ENCODE data around the gene FAM181A. TPM values are rescaled to one million over a fixed set of nuclear protein-coding genes. Genes with fewer than 3 reads are reported as not detected.

Gene FAM181A
- total and polyA plus RNA-seq, 2 of the 4 experiments (the other 2 are of a cell fraction), result not detected

GRCh38 chr14:93912782-93913181 is 14.4 kb upstream of the FAM181A start:
- dilution Hi-C loops (cut with HindIII; ENCODE audit: low sequenced_read_pairs, unreplicated experiment), result no loop called here
- no peak overlapping the region for H3K56ac ChIP-seq (ENCODE audit: extremely low read depth, insufficient read depth, low read length)
- TF ChIP-seq MAZ (IDR thresholded peaks at IDR 0.05; ENCODE audit: borderline replicate concordance, low read depth, low read length) (no peak), CTCF (conservative IDR thresholded peaks at IDR 0.05; ENCODE audit: low read depth, low read length) (no peak), MXI1 (IDR thresholded peaks at IDR 0.05; ENCODE audit: borderline replicate concordance, low read depth, low read length) (no peak), FOS (IDR thresholded peaks at IDR 0.05; ENCODE audit: low read depth, low read length) (no peak), ELK1 (IDR thresholded peaks at IDR 0.05; ENCODE audit: borderline replicate concordance, low read depth, low read length) (no peak), CEBPB (IDR thresholded peaks at IDR 0.05; ENCODE audit: low read depth, low read length) (no peak), CHD1 (IDR thresholded peaks at IDR 0.05; ENCODE audit: low read depth, low read length) (no peak), RCOR1 (IDR thresholded peaks at IDR 0.05; ENCODE audit: insufficient replicate concordance, low read length) (no peak), BHLHE40 (IDR thresholded peaks at IDR 0.05; ENCODE audit: low read depth, low read length) (no peak), RFX5 (IDR thresholded peaks at IDR 0.05; ENCODE audit: low read depth, low read length) (no peak), RAD21 (IDR thresholded peaks at IDR 0.05; ENCODE audit: low read length) (no peak), POLR2A (IDR thresholded peaks at IDR 0.05; ENCODE audit: low read depth, low read length) (no peak), NFE2L2 (IDR thresholded peaks at IDR 0.05; ENCODE audit: low read depth, low read length) (no peak), SMC3 (IDR thresholded peaks at IDR 0.05; ENCODE audit: low read depth, low read length) (no peak), MAFK (IDR thresholded peaks at IDR 0.05; ENCODE audit: low read depth, low read length) (no peak)
- TF ChIP-seq, protein P1, sequence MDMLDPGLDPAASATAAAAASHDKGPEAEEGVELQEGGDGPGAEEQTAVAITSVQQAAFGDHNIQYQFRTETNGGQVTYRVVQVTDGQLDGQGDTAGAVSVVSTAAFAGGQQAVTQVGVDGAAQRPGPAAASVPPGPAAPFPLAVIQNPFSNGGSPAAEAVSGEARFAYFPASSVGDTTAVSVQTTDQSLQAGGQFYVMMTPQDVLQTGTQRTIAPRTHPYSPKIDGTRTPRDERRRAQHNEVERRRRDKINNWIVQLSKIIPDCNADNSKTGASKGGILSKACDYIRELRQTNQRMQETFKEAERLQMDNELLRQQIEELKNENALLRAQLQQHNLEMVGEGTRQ (IDR thresholded peaks at IDR 0.05; ENCODE audit: low read depth, low read length), result no peak
- H4K20me1 ChIP-seq (ENCODE audit: insufficient read depth, low read length), result no peaks in the 10 kb centered on the region
- no peak overlapping the region for H4K5ac ChIP-seq (ENCODE audit: low read depth, low read length)
- H3K9me3 ChIP-seq (ENCODE audit: control insufficient read depth, insufficient read depth, low read length), result peaks cover 3% of the 10 kb centered on the region; the same call in 1 of the 2 replicates
- intact Hi-C loops (cut with micrococcal nuclease), result no loop called here
- ATAC-seq (ENCODE audit: low read depth) (no peak), DNase-seq (no peak)
- no peak overlapping the region for H3K14ac ChIP-seq (replicated peaks; ENCODE audit: low read depth, low read length)
- no peak overlapping the region for H2BK5ac ChIP-seq (ENCODE audit: low read depth, low read length, poor library complexity, severe bottlenecking)
- no peak overlapping the region for H3K27ac ChIP-seq (ENCODE audit: insufficient read depth, low read length)
- H4K8ac ChIP-seq (ENCODE audit: low read depth in 2 of 2, low read length in 2 of 2), result no peak overlapping the region
- H4K91ac ChIP-seq (ENCODE audit: insufficient read depth, low read depth, low read length), result no peak overlapping the region
- H2AK5ac ChIP-seq (ENCODE audit: low read depth, low read length), result no peak overlapping the region
- no peak overlapping the region for H3K18ac ChIP-seq (ENCODE audit: low read depth, low read length)
- peaks cover 3% of the 10 kb centered on the region; the same call in 1 of the 2 replicates for H3K27me3 ChIP-seq (ENCODE audit: control insufficient read depth, insufficient read depth, low read length)
- 38% methylated on average over 1 of the region's 4 CpGs; no CpG with 5 or more reads in 1 of the 2 experiments for WGBS, 2 experiments (ENCODE audit: extremely low coverage in 2 of 2, insufficient read length in 1 of 2)
- in situ Hi-C loops (cut with MboI; ENCODE audit: low sequenced_read_pairs), result no loop called here
- POLR2A ChIA-PET (ENCODE audit: unreplicated experiment), result no interaction called here
- BruUV-seq (replicated peaks), result no TSS peak
- no peaks in the 10 kb centered on the region for H3K79me1 ChIP-seq (ENCODE audit: low read depth in 1 of 2, low read length in 2 of 2)
- no peak overlapping the region for H3K4ac ChIP-seq (ENCODE audit: low read depth, low read length)
- H2AK9ac ChIP-seq (replicated peaks; ENCODE audit: low read depth, low read length, poor library complexity), result no peak overlapping the region
- no peak overlapping the region for H3K23ac ChIP-seq (ENCODE audit: low read depth, low read length)
- H2BK15ac ChIP-seq (ENCODE audit: low read depth, low read length), result no peak overlapping the region
- no peak overlapping the region for H3K9ac ChIP-seq (ENCODE audit: low read depth, low read length)
- H2BK20ac ChIP-seq (ENCODE audit: low read depth, low read length), result no peak overlapping the region
- H2AFZ ChIP-seq (replicated peaks; ENCODE audit: low read length, poor library complexity), result peak overlapping the region; percentile 23
- H3K4me3 ChIP-seq (ENCODE audit: insufficient read depth, low read depth, low read length), result no peak overlapping the region
- H3K36me3 ChIP-seq (ENCODE audit: control insufficient read depth, insufficient read depth, low read length), result no peaks in the 10 kb centered on the region
- CTCF ChIA-PET, result interaction anchor here (2.0 kb wide), 1 partner anchor 26 kb away, joined by 6 read pairs; no protein-coding TSS in a partner anchor
- H3K9me1 ChIP-seq (ENCODE audit: insufficient read depth, low read length), result no peaks in the 10 kb centered on the region
- H3K4me2 ChIP-seq (ENCODE audit: low read depth, low read length), result no peak overlapping the region
- H3K4me1 ChIP-seq (ENCODE audit: control insufficient read depth, insufficient read depth, low read length), result no peaks in the 10 kb centered on the region
- H2BK120ac ChIP-seq (ENCODE audit: low read depth, low read length), result no peak overlapping the region
